Measurements from ENCODE around the gene KDM4C.
A peak's percentile ranks its signal among the peaks of the same experiment; 100 is the strongest.
"Not testable (repeated sequence)": the region's sequence is repeated elsewhere in the genome, so short reads cannot be mapped to it uniquely, and the experiment has no call there.

KDM4C gene

GRCh38 chr9:6748861-6749260, 8.9 kb upstream of the KDM4C start:
- H3K4me1 ChIP-seq (ENCODE audit: insufficient read depth, low read length); H3K36me3 ChIP-seq (ENCODE audit: insufficient read depth, low read length); H3K9me3 ChIP-seq (ENCODE audit: low read length); H3K4me3 ChIP-seq (ENCODE audit: low read length); H3K27me3 ChIP-seq (ENCODE audit: insufficient read depth, low read length); H2AFZ ChIP-seq (ENCODE audit: low read depth, low read length): not testable (repeated sequence)

- H3K4me3 ChIP-seq (ENCODE audit: low read length); H3K36me3 ChIP-seq (ENCODE audit: insufficient read depth, low read length); H2AFZ ChIP-seq (ENCODE audit: low read depth, low read length); H3K9me3 ChIP-seq (ENCODE audit: low read length); H3K27me3 ChIP-seq (ENCODE audit: insufficient read depth, low read length): not testable (repeated sequence)
- peaks cover 12% of the 10 kb centered on the region for H3K4me1 ChIP-seq (ENCODE audit: insufficient read depth, low read length)
Observed at GRCh38 chr9:6754861-6755260, 2.9 kb upstream of the KDM4C start.

- H2AFZ ChIP-seq (ENCODE audit: low read depth, low read length): peak overlapping the region; percentile 53
- no peaks in the 10 kb centered on the region for H3K27me3 ChIP-seq (ENCODE audit: insufficient read depth, low read length)
- H3K36me3 ChIP-seq (ENCODE audit: insufficient read depth, low read length): no peaks in the 10 kb centered on the region
- peaks cover 14% of the 10 kb centered on the region for H3K4me1 ChIP-seq (ENCODE audit: insufficient read depth, low read length)
- no peaks in the 10 kb centered on the region for H3K9me3 ChIP-seq (ENCODE audit: low read length)
- H3K4me3 ChIP-seq (ENCODE audit: low read length): peak overlapping the region; percentile 58
Observed at GRCh38 chr9:6757132-6757455, 679 bp upstream of the KDM4C start.

- peaks cover 2% of the 10 kb centered on the region for H3K9me3 ChIP-seq (ENCODE audit: low read length)
- peaks cover 14% of the 10 kb centered on the region for H3K4me1 ChIP-seq (ENCODE audit: insufficient read depth, low read length)
- peak overlapping the region; percentile 58 for H3K4me3 ChIP-seq (ENCODE audit: low read length)
- no peaks in the 10 kb centered on the region for H3K27me3 ChIP-seq (ENCODE audit: insufficient read depth, low read length)
- H3K36me3 ChIP-seq (ENCODE audit: insufficient read depth, low read length): no peaks in the 10 kb centered on the region
- peak overlapping the region; percentile 53 for H2AFZ ChIP-seq (ENCODE audit: low read depth, low read length)
Observed at GRCh38 chr9:6758248-6758497, 400 bp downstream of the KDM4C start.

GRCh38 chr9:6758498-6759184, 868 bp downstream of the KDM4C start:
- H3K9me3 ChIP-seq (ENCODE audit: low read length): peaks cover 2% of the 10 kb centered on the region
- H3K36me3 ChIP-seq (ENCODE audit: insufficient read depth, low read length): no peaks in the 10 kb centered on the region
- H3K4me1 ChIP-seq (ENCODE audit: insufficient read depth, low read length): peaks cover 14% of the 10 kb centered on the region
- H2AFZ ChIP-seq (ENCODE audit: low read depth, low read length): peak overlapping the region; percentile 53
- peak overlapping the region; percentile 58 for H3K4me3 ChIP-seq (ENCODE audit: low read length)
- H3K27me3 ChIP-seq (ENCODE audit: insufficient read depth, low read length): no peaks in the 10 kb centered on the region

- H3K36me3 ChIP-seq (ENCODE audit: insufficient read depth, low read length): no peaks in the 10 kb centered on the region
- peak overlapping the region; percentile 58 for H3K4me3 ChIP-seq (ENCODE audit: low read length)
- peaks cover 14% of the 10 kb centered on the region for H3K4me1 ChIP-seq (ENCODE audit: insufficient read depth, low read length)
- no peaks in the 10 kb centered on the region for H3K27me3 ChIP-seq (ENCODE audit: insufficient read depth, low read length)
- peaks cover 2% of the 10 kb centered on the region for H3K9me3 ChIP-seq (ENCODE audit: low read length)
- H2AFZ ChIP-seq (ENCODE audit: low read depth, low read length): peak overlapping the region; percentile 53
Observed at GRCh38 chr9:6759185-6759977, 1.6 kb downstream of the KDM4C start.

- no peaks in the 10 kb centered on the region for H3K27me3 ChIP-seq (ENCODE audit: insufficient read depth, low read length)
- H3K4me3 ChIP-seq (ENCODE audit: low read length): no peak overlapping the region
- H3K4me1 ChIP-seq (ENCODE audit: insufficient read depth, low read length): peaks cover 14% of the 10 kb centered on the region
- H3K36me3 ChIP-seq (ENCODE audit: insufficient read depth, low read length): no peaks in the 10 kb centered on the region
- no peak overlapping the region for H2AFZ ChIP-seq (ENCODE audit: low read depth, low read length)
- peaks cover 2% of the 10 kb centered on the region for H3K9me3 ChIP-seq (ENCODE audit: low read length)
Observed at GRCh38 chr9:6761306-6761705, 3.5 kb downstream of the KDM4C start.

- Histone ChIP-seq H2AFZ (ENCODE audit: low read depth, low read length) (no peak overlapping the region), H3K4me3 (ENCODE audit: low read length) (no peak overlapping the region), H3K4me1 (ENCODE audit: insufficient read depth, low read length) (peaks cover 9% of the 10 kb centered on the region), H3K27me3 (ENCODE audit: insufficient read depth, low read length) (no peaks in the 10 kb centered on the region), H3K36me3 (ENCODE audit: insufficient read depth, low read length) (no peaks in the 10 kb centered on the region), H3K9me3 (ENCODE audit: low read length) (peaks cover 2% of the 10 kb centered on the region)
Observed at GRCh38 chr9:6763244-6763643, 5.5 kb downstream of the KDM4C start.

- H3K4me3 ChIP-seq (ENCODE audit: low read length): no peak overlapping the region
- H3K36me3 ChIP-seq (ENCODE audit: insufficient read depth, low read length): no peaks in the 10 kb centered on the region
- H3K9me3 ChIP-seq (ENCODE audit: low read length): peaks cover 2% of the 10 kb centered on the region
- H2AFZ ChIP-seq (ENCODE audit: low read depth, low read length): no peak overlapping the region
- peaks cover 9% of the 10 kb centered on the region for H3K4me1 ChIP-seq (ENCODE audit: insufficient read depth, low read length)
- H3K27me3 ChIP-seq (ENCODE audit: insufficient read depth, low read length): no peaks in the 10 kb centered on the region
Observed at GRCh38 chr9:6764011-6764410, 6.2 kb downstream of the KDM4C start.

GRCh38 chr9:6764523-6764922, 6.8 kb downstream of the KDM4C start:
- peaks cover 6% of the 10 kb centered on the region for H3K4me1 ChIP-seq (ENCODE audit: insufficient read depth, low read length)
- no peak overlapping the region for H2AFZ ChIP-seq (ENCODE audit: low read depth, low read length)
- H3K4me3 ChIP-seq (ENCODE audit: low read length): no peak overlapping the region
- no peaks in the 10 kb centered on the region for H3K27me3 ChIP-seq (ENCODE audit: insufficient read depth, low read length)
- no peaks in the 10 kb centered on the region for H3K36me3 ChIP-seq (ENCODE audit: insufficient read depth, low read length)
- peaks cover 2% of the 10 kb centered on the region for H3K9me3 ChIP-seq (ENCODE audit: low read length)

- H3K4me3 ChIP-seq (ENCODE audit: low read length): no peak overlapping the region
Observed at GRCh38 chr9:6764950-6765349, 7.2 kb downstream of the KDM4C start.

GRCh38 chr9:6765396-6765795, 7.6 kb downstream of the KDM4C start:
- peaks cover 2% of the 10 kb centered on the region for H3K9me3 ChIP-seq (ENCODE audit: low read length)
- no peaks in the 10 kb centered on the region for H3K4me1 ChIP-seq (ENCODE audit: insufficient read depth, low read length)
- no peak overlapping the region for H2AFZ ChIP-seq (ENCODE audit: low read depth, low read length)
- no peak overlapping the region for H3K4me3 ChIP-seq (ENCODE audit: low read length)
- H3K27me3 ChIP-seq (ENCODE audit: insufficient read depth, low read length): no peaks in the 10 kb centered on the region
- H3K36me3 ChIP-seq (ENCODE audit: insufficient read depth, low read length): no peaks in the 10 kb centered on the region

More at GRCh38 chr9:6764950-6765349, 7.2 kb downstream of the KDM4C start:
- H3K4me1 ChIP-seq (ENCODE audit: insufficient read depth, low read length): peaks cover 1% of the 10 kb centered on the region
- H2AFZ ChIP-seq (ENCODE audit: low read depth, low read length): no peak overlapping the region
- H3K9me3 ChIP-seq (ENCODE audit: low read length): peaks cover 2% of the 10 kb centered on the region
- H3K27me3 ChIP-seq (ENCODE audit: insufficient read depth, low read length): no peaks in the 10 kb centered on the region
- no peaks in the 10 kb centered on the region for H3K36me3 ChIP-seq (ENCODE audit: insufficient read depth, low read length)

- Histone ChIP-seq H2AFZ (ENCODE audit: low read depth, low read length) (no peak overlapping the region), H3K4me1 (ENCODE audit: insufficient read depth, low read length) (no peaks in the 10 kb centered on the region), H3K4me3 (ENCODE audit: low read length) (no peak overlapping the region), H3K27me3 (ENCODE audit: insufficient read depth, low read length) (no peaks in the 10 kb centered on the region), H3K36me3 (ENCODE audit: insufficient read depth, low read length) (no peaks in the 10 kb centered on the region), H3K9me3 (ENCODE audit: low read length) (peaks cover 2% of the 10 kb centered on the region)
Observed at GRCh38 chr9:6766606-6767005, 8.8 kb downstream of the KDM4C start.

- H3K9me3 ChIP-seq (ENCODE audit: low read length); H2AFZ ChIP-seq (ENCODE audit: low read depth, low read length); H3K27me3 ChIP-seq (ENCODE audit: insufficient read depth, low read length); H3K36me3 ChIP-seq (ENCODE audit: insufficient read depth, low read length); H3K4me3 ChIP-seq (ENCODE audit: low read length); H3K4me1 ChIP-seq (ENCODE audit: insufficient read depth, low read length): not testable (repeated sequence)
Observed at GRCh38 chr9:6768587-6768986, 10.8 kb downstream of the KDM4C start.

All from neuron (in vitro differentiated cells).